NCI-H1105 treated with DMSO at 0.1 percent for 48 hours (cell line): ENCODE measurements around the gene OSBPL9.
"Not testable (repeated sequence)": the region's sequence is repeated elsewhere in the genome, so short reads cannot be mapped to it uniquely, and the experiment has no call there.

ENCODE experiments used
- DNase-seq: peaks from one replicate; lab custom pipeline; 2025; lab: John Stamatoyannopoulos, UW

Gene OSBPL9

DNA sequence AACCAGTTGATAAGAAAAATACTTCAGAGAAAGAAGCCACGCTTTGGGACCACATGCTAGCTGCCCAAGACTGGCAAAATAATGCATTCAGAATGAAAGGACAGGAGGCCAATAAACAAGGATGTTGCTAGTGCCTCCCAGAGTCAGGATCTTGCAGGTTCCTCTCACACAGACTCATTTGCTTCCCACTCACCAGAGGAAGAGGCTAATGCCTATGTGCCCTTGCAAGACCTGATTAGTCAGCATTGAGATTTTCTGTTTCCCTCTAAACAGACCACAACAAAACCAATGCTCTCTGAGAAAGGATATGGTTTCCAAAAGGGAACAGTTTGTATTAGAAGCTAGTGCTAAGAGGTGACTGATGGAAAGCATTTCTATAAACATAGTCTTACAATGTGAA lies 176.0 kb downstream of the OSBPL9 start:
- no peak for DNase-seq

DNA sequence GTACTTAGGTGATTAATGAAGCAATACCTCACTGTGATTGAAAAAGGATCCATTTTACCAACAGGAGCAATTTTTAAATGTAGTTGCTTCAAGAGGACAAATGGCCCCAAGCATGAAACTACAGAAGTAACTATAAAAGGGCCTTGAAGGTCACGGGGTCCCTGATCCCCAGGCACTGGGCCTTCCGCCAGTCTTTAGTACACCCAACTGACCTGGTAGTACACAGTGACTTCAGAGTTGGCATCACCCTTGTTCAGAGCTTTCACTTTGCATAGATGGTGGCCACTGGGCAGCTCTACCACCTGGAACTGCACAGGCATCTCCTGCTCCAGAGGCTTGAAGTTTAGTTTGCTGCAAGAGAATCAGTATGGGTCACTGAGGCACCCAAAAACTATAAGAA lies 177.4 kb downstream of the OSBPL9 start:
- no peak for DNase-seq

DNA sequence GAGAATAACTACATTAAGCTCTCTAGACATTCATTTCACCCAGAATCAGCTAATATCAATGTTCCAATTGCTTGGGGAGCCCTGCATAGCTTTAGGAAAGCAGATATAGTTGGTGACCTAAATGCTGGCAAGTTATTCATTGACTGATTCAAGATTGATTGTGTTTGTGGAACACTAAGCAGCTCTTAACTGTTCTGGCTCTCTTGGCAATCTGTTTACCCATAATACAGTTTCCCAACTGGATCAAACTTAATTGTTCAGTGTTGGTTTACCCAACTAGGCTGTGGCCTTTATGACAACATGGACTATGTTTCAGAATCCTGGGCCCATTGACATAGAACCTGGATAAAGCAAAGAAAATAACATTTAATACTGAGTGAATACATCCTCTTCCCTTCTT lies 178.0 kb downstream of the OSBPL9 start:
- DNase-seq, result no peak

DNA sequence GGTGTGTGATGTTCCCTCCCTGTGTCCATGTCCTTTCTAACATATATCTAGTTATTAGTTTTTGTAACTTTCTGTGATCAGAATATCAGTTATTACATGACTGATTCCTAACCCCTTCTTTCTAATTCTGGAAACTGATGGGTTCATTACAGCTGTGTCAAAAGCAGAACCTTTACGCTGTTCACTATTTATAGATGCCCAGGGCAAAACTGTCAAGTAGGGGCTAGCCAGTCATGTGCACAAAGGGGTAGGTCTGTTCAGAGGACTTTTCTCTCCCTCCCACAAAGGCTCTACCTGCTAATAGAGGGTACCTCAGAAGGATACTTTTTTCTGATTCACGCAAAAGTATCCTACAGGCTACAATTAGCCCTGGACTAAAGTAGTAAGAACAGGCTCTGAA lies 182.5 kb downstream of the OSBPL9 start:
- no peak for DNase-seq

DNA sequence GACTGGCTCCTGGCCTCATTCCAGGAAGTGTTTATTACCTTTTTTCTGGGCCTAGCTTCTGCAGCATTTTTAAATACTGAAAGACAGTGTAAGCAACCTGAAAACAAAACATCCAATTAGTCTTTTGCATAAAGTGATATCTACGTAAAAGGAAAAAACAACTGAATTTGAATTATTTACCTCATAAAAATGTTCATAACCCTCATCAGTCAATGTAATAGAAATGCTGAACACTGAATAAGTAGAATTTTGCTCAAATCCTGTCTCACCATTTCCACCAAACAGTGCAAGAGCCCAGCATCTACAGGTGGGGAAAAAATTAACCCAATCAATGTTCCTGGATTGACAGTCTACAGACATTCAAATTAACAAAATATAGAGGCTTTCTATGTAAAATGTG lies 197.6 kb downstream of the OSBPL9 start:
- no peak for DNase-seq

DNA sequence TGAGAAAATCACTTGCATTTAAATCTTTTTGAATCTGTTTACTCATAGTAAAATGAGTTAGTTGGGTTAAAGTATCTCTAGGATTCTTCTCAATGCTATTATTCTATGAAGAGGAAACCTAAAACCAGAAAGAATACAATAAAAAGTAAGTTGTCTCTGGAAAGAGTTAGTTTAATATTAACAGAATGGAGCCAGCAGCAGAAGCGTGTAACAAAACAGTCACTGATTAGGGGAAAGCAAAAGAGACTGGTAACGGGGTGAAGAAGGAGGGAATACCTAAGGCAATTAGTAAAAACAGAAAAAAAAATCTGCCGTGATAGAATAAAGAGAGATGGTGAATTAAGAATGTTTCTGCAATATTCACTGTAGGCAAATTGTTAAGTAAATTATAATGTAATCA lies 201.6 kb downstream of the OSBPL9 start:
- DNase-seq, result no peak

DNA sequence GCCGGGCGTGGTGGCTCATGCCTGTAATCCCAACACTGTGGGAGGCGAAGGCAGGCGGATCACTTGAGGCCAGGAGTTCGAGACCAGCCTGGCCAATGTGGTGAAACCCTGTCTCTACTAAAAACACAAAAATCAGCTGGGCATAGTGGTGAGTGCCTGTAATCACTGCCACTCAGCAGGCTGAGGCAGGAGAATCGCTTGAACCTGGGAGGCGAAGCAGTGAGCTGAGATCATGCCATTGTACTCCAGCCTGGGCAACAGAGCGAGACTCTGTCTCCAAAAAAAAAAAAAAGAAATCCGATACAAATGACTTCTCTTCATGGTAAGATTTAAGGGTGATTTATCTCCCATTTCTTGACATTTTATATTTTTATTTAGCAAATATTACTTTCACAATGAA lies 202.1 kb downstream of the OSBPL9 start:
- not testable (repeated sequence) for DNase-seq

DNA sequence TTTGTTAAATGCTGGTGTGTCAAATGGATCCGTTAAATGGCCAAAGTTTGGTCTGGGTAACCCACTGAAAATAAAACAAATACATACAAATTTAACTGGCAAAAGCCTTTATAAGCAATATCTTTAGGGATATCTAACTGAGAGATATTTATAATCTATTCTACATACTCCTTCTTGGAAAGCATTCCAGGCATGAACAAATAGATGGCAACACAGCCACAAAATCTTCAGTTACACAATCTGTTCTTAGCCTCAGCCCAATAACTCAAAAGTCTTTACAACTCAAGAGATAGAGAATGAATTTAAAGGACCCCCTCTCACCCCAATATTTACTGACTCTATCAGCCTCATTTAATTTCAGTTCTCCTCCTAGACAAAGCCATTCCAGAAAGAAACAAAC lies 202.9 kb downstream of the OSBPL9 start:
- no peak for DNase-seq

DNA sequence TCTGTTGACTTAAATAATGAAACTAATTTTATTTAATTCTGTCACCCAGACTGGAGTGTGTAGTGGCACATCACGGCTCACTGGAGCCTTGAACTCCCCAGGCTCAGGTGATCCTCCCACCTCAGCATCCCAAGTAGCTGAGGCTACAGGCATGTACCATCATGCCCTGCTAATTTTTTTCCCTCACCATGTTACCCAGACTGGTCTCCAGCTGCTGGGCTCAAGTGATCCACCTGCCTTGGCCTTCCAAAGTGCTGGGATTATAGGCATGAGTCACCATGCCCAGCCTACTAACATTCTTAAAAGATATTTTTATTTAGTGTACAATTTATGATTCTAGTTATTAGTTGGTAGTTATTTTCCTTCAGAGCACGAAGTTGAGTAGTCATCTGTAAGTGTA lies 212.2 kb downstream of the OSBPL9 start:
- DNase-seq, result peak; percentile 37

DNA sequence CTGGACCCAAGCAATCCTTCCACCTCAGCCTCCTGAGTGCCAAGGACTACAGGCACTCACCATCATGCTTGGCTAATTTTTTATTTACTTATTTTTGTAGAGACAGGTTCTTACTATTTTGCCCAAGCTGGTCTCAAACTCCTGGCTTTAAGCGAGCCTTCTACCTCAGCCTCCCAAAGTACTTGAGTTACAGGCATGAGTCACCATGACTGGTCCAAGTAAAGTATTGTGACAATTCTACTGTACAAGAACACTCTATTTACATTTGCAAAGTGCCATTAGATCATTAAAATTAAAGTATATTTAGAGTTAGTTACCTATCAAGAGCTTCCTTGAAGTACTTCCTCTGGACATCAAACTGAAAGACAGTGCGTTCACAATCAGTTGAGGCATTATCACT lies 216.8 kb downstream of the OSBPL9 start:
- no peak for DNase-seq

DNA sequence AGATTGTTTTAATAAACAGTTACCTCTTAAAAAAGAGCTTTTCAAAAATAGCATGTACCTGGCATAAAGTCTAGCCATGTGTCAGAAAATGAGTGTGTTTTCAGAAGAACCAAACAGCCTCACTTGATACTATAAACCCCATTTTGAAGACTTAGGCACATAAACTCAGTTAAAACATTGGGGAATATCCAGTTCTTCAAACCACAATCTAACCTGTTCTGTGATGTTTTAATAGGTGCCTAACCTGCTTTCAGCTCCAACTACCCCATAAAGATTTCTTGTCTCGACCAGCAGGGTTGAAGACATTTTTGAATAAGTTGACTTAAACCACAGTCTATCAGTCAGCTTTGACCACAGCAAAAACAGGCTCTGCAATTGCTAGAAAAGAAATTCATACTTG lies 220.4 kb downstream of the OSBPL9 start:
- no peak for DNase-seq
